NCI-H1436 treated with DMSO at 0.1 percent for 48 hours (cell line): ENCODE results near the gene BSG.
"Not testable (repeated sequence)": the region's sequence is repeated elsewhere in the genome, so short reads cannot be mapped to it uniquely, and the experiment has no call there.

ENCODE experiments used
- DNase-seq: peaks from one replicate; lab custom pipeline; 2025; lab: John Stamatoyannopoulos, UW

The BSG gene

DNA sequence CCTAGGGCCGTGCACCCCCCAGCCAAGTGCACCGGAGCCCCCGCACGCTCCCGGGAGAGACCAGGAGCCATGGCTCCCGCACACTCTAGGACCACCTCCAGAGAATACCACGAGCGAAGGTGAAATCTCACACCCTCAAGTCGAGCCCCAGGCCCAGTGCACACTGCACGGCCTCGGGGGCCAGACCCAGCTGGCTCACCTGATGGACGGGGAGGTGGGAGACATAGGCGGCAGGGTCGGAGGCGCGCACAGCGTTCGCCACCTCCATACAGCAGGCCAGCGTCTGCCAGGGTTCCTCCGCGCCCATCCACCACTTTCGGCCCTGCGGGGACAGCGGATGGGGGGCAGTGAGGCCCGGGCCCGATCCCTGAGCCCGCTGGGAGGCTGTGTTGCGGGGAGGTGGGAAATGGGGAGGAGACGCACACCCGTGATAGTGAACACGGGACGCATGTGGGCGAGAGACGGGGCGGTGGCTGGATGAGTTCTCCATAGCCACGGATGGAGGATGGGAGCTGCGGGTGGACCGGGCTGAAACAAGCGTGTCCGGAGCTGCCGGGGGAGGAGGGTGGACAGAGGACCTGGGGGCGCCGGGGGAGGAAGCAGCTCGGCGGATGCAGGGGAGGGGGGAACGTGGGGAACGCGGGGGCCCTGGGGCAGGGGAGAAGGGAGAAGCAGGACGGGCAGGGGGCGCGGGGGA, 47.9 kb downstream of the BSG start:
- DNase-seq = no peak

- DNase-seq = not testable (repeated sequence)
Observed at GRCh38 chr19:621191-621590, 48.8 kb downstream of the BSG start.

DNA sequence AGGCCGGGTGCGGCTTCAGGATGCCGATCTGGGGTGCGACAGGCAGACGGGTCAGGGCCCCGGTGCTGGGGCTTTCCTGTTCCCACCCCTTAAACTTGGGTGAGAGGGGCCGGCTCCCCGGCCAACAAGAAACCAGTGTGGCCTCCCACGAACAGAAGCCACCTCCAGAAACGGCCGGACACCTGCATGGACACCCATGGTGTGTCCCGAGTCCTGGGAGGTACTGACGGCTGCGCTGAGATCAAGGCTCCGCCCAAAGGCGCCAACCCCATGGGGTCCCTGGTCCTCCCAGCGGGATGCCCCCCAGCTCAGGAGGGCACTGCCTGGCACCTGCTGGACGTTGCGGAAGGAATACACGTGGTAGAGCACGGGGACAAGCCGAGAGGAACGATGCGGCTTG, 49.4 kb downstream of the BSG start:
- DNase-seq = no peak

DNA sequence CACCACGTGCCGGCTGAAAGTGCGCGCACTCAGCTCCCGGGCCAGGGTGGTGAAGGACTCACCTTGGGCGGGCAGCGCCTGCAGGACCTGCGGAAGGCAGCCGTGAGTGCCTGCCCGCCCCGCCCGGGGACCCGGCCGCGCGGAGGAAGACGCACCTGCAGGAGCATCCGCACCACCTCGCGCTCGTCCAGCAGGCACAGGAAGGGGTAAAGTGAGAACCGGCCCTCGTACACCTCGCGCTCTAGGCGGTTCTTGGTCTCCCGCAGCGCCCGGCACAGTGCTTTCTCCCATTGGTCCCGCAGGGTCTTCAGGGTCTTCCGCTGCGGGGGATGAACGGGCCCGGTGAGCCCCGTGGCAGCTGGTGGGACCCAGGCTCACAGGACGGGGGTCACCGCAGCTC, 50.3 kb downstream of the BSG start:
- no peak for DNase-seq

GRCh38 chr19:623175-623916, 51.0 kb downstream of the BSG start:
- no peak for DNase-seq

DNA sequence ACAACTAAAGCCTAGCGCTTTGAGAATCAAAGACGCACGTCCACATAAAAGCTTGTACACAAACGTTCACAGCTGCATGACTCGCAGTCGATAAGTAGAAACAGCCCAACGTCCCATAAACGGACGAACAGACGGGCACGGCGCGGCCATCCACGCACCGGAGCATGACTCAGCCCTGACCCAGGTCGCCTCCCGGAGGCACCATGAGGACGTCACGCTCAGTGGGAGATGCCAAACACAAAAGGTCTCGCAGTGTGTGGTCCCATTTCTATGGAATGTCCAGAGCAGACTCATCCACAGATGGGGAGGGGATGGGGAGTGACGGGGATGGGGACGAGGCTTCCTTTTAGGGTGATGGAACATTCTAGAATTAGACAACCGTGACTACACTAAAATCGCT, 51.6 kb downstream of the BSG start:
- no peak for DNase-seq

DNA sequence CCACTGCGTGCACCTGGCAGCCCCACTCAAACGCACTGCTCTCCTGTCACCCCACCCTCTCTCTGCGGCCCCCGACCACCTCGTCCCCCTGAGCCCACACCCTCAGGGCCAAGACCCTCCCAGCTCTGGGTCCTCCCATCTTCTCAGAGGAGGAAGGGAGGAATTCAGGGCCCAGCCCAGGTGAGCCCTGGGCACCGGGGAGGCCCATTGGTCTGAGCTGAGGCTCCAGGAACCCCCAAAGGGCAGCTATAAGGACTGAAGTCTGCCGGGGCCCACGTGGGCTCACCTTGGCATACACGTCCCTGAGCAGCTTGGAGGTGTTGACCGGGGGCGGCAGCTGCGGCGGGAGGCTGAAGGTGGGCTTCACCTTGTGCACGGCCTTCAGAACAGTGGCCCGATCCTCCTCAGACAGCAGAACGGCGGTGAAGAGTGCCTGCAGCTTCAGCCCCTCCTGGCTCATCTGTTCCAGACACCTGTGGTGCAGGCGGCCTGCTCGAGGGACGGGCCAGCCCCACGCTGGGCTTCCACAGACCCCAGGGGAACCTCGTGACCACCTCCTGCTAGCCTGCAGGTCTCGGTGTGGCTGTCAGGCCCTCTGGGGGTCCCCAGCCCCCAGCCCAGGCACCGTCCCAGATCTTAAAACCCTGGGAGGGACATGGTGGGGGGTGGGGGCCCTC, 52.2 kb downstream of the BSG start:
- no peak for DNase-seq

GRCh38 chr19:625257-625656, 52.9 kb downstream of the BSG start:
- no peak for DNase-seq

DNA sequence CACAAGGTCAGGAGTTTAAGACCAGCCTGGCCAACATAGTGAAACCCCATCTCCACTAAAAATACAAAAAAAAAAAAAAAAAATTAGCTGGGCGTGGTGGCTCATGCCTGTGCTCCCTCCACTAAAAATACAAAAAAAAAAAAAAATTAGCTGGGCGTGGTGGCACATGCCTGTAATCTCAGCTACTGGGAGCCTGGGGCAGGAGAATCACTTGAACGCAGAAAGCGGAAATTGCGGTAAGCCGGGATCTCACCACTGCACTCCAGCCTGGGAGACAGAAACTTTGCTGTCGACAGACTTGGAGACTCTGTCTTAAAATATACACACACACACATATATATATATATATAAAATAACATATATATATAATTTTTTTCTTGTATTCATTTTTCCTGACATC, 54.2 kb downstream of the BSG start:
- not testable (repeated sequence) for DNase-seq

- no peak for DNase-seq
Observed at GRCh38 chr19:628168-628567, 55.8 kb downstream of the BSG start.

DNA sequence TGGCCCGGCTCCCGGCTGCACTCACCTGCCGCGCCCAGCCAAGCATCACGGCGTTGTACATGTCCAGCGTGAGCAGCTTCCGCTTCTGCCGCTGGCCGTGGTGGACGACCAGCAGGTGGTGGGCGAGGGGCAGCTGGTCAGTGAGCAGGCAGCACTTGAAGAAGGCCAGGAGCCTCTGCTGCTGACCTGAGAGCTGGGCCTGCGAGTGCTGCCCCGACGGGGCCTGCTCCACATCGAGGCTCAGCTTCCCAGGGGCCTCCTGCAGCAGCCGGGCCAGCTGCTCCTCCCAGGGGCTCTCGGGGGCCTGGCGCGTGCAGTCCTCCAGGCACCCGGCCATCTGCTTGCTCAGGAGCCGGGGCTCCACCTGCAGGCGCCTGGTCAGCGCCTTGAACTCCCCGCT, 57.1 kb downstream of the BSG start:
- DNase-seq = not testable (repeated sequence)

DNA sequence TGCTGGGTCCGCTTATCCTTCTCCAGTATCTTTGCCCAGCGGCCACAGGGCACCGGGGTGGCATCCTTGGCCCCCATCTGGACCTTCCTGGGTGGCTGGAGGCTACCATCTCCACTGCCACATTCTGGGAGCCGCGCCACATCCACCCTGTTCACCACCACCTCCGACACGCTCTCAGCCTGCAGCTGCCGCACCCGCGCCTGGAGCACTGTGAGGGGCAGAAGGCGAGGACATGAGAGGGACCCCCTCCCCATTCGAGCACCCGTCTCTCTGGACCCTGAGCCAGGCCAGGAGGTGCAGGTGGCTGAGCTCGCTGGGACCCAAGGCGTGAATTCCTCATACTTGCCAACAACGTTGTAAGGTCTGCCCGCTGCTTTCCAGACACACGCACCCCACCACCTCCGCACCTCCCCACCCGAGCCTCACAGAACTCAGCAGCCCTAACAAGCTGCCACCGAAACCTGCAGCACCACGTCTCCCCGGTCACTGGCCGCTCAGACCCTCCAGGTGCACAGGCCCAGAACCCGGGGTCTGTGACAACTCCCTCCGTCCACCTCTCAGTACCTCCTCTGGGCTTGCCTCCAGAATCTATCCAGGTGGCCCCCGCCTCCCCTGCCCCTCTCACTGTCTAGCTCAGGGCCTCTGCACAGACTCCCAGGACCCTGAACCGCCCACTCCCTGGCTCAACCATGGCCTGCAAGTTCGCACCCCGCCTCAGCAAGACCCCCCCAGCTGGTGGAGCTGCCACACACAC, 57.7 kb downstream of the BSG start:
- no peak for DNase-seq

GRCh38 chr19:632579-633067, 60.2 kb downstream of the BSG start:
- no peak for DNase-seq
